Measurements from ENCODE around the gene NCR1. TPM values are rescaled to one million over a fixed set of nuclear protein-coding genes. Genes with fewer than 3 reads are reported as not detected.
"Not testable (repeated sequence)": the region's sequence is repeated elsewhere in the genome, so short reads cannot be mapped to it uniquely, and the experiment has no call there.

Gene NCR1
- total RNA-seq (1 to 10 TPM in 1 of 5 donors, not detected in 4; 1.1 TPM), polyA plus RNA-seq (under 1 TPM in 1 of 3 donors, not detected in 2; 0.92 TPM)
- long read RNA-seq, donor 1 = 0 reads
- long read RNA-seq, donor 2 = 0 reads
- long read RNA-seq, donor 3 = 0 reads
- long read RNA-seq, donor 4 = 0 reads
- long read RNA-seq, donor 5 = 0 reads
- long read RNA-seq, donor 6 = 0 reads
- long read RNA-seq, donor 7 = 0 reads
- long read RNA-seq, donor 8 = 0 reads
- long read RNA-seq, donor 9 = 0 reads
- long read RNA-seq, donor 10 = 0 reads

GRCh38 chr19:54905803-54906511 lies at the start of gene NCR1:
Gene NCR1 (plus strand): TSS chr19:54906148. CDS start chr19:54906188, 40 bp downstream.
- DNase-seq = peak in 1 of 2 donors; percentile 9
- no peak for TF ChIP-seq POLR2AphosphoS5 (IDR thresholded peaks at IDR 0.05)
- no peak for TF ChIP-seq EP300 (IDR thresholded peaks at IDR 0.05)
- TF ChIP-seq POLR2A (IDR thresholded peaks at IDR 0.05) = no peak
- TF ChIP-seq, protein P1, sequence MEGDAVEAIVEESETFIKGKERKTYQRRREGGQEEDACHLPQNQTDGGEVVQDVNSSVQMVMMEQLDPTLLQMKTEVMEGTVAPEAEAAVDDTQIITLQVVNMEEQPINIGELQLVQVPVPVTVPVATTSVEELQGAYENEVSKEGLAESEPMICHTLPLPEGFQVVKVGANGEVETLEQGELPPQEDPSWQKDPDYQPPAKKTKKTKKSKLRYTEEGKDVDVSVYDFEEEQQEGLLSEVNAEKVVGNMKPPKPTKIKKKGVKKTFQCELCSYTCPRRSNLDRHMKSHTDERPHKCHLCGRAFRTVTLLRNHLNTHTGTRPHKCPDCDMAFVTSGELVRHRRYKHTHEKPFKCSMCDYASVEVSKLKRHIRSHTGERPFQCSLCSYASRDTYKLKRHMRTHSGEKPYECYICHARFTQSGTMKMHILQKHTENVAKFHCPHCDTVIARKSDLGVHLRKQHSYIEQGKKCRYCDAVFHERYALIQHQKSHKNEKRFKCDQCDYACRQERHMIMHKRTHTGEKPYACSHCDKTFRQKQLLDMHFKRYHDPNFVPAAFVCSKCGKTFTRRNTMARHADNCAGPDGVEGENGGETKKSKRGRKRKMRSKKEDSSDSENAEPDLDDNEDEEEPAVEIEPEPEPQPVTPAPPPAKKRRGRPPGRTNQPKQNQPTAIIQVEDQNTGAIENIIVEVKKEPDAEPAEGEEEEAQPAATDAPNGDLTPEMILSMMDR (IDR thresholded peaks at IDR 0.05) = no peak
- 38 to 45% (median 42%) methylated on average over 7 to 22 of the region's 22 CpGs for WGBS, 5 donors
- no peaks in the 10 kb centered on the region for H3K9me3 ChIP-seq
- no peak within 1 kb of the TSS for H3K4me3 ChIP-seq
- H3K27ac ChIP-seq = no peak within 1 kb of the TSS
- intact Hi-C loops (cut with DNase I; ENCODE audit: low total_unique reads) = no loop called here
- H3K36me3 ChIP-seq = no peaks in the 10 kb centered on the region
- no peaks in the 10 kb centered on the region for H3K4me1 ChIP-seq
- peaks cover 0 to 17% (median 4%) of the 10 kb centered on the region in 3 donors for H3K27me3 ChIP-seq

DNA sequence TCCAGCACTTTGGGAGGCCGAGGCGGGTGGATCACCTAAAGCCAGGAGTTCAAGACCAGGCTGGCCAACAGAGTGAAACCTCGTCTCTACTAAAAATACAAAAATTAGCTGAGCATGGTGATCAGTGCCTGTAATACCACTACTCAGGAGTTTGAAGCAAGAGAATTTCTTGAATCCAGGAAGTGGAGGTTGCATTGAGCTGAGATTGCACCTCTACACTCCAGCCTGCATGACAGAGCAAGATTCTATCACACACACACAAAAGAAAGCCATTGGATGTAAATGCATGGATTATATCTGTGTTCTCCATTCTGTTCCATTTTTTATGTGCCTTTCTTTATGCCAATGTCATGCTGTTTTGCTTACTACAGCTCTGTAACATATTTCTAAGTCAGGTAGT lies 47.5 kb upstream of the NCR1 start:
- H3K27me3 ChIP-seq; DNase-seq; H3K9me3 ChIP-seq; H3K4me1 ChIP-seq; intact Hi-C loops (cut with DNase I; ENCODE audit: low total_unique reads); H3K36me3 ChIP-seq; H3K27ac ChIP-seq; H3K4me3 ChIP-seq: not testable (repeated sequence)
- 69 to 93% (median 78%) methylated on average over 3 of the region's 3 CpGs for WGBS, 5 donors

DNA sequence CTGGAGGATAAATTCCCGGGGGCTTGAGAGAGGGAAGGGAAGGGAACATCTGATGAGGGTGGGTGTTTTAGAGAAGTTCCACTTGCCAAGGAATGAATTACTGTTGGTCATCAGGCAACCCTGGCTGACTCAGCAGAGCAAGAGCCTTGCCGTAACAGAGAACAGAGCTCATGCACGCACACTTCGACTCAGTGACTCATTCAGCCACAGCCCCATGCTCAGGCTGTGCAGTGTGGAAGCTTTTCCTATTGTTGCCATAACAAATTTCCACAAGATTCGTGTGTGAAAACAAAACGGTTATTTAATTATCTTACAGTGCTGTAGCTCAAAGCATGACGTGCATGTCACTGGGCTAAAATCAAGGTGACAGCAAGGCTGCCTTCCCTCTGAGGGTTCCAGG lies 46.5 kb upstream of the NCR1 start:
- H3K27ac ChIP-seq; H3K36me3 ChIP-seq; H3K4me3 ChIP-seq; H3K9me3 ChIP-seq; DNase-seq; H3K27me3 ChIP-seq; H3K4me1 ChIP-seq; intact Hi-C loops (cut with DNase I; ENCODE audit: low total_unique reads): not testable (repeated sequence)
- WGBS, 5 donors = 68 to 80% (median 77%) methylated on average over 7 of the region's 7 CpGs

GRCh38 chr19:54863459-54863858 lies 42.5 kb upstream of the NCR1 start:
- H3K9me3 ChIP-seq; H3K4me3 ChIP-seq; H3K36me3 ChIP-seq; intact Hi-C loops (cut with DNase I; ENCODE audit: low total_unique reads); H3K27me3 ChIP-seq; H3K27ac ChIP-seq; H3K4me1 ChIP-seq; DNase-seq: not testable (repeated sequence)
- 96 to 100% methylated on average over 2 of the region's 3 CpGs; no CpG with 5 or more reads in 3 of the 5 donors for whole genome bisulfite sequencing, 5 donors

DNA sequence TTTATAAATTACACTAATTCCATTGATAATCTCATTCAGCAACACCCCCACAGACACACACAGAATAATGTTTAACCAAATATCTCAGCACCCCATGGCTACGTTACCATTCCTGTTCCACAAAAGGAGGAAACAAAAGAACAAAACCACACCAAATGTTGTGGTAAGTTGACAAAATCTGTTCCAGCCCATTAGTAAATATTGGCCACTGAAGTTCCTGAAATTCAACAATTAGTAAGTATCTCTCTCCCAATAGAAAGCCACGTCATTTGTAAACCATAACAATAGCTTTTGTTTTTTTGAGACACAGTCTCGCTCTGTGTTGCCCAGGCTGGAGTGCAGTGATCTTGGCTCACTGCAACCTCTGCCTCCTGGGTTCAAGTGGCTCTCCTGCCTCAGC lies 34.3 kb upstream of the NCR1 start:
- intact Hi-C loops (cut with DNase I; ENCODE audit: low total_unique reads) = no loop called here
- Histone ChIP-seq H3K27me3 (peaks cover 0 to 5% (median 0%) of the 10 kb centered on the region in 3 donors), H3K27ac (no peak overlapping the region), H3K4me1 (no peaks in the 10 kb centered on the region), H3K36me3 (no peaks in the 10 kb centered on the region), H3K9me3 (peaks cover 0 to 12% (median 8%) of the 10 kb centered on the region in 4 donors), H3K4me3 (no peak overlapping the region)
- TF ChIP-seq POLR2A (IDR thresholded peaks at IDR 0.05) (no peak), EP300 (IDR thresholded peaks at IDR 0.05) (no peak), POLR2AphosphoS5 (IDR thresholded peaks at IDR 0.05) (no peak)
- TF ChIP-seq, protein P1 (IDR thresholded peaks at IDR 0.05) = no peak
- DNase-seq = no peak
- 35 to 51% (median 41%) methylated on average over 3 of the region's 3 CpGs for WGBS, 5 donors

- Histone ChIP-seq H3K4me3 (peak within 1 kb of the TSS in 1 of 4 donors; percentile 24), H3K4me1 (no peaks in the 10 kb centered on the region), H3K36me3 (no peaks in the 10 kb centered on the region), H3K27ac (peak within 1 kb of the TSS in 2 of 5 donors; percentile 43 to 62), H3K9me3 (peaks cover 0 to 12% (median 8%) of the 10 kb centered on the region in 4 donors), H3K27me3 (peaks cover 0 to 5% (median 0%) of the 10 kb centered on the region in 3 donors)
- no peak for DNase-seq
- intact Hi-C loops (cut with DNase I; ENCODE audit: low total_unique reads) = no loop called here
- TF ChIP-seq, protein P1 (IDR thresholded peaks at IDR 0.05) = no peak
- peak in 1 of 3 donors; percentile 23 for TF ChIP-seq POLR2AphosphoS5 (IDR thresholded peaks at IDR 0.05)
- no peak for TF ChIP-seq POLR2A (IDR thresholded peaks at IDR 0.05)
- 70 to 81% (median 79%) methylated on average over 8 of the region's 8 CpGs for WGBS, 5 donors
These were observed 32.0 kb upstream of the NCR1 start, which contains the start of gene FCAR for GRCh38 chr19:54873990-54874389. Gene FCAR (plus strand): TSS chr19:54874235. CDS start chr19:54874290, 55 bp downstream.
